Measurements from ENCODE around the gene FADS1. TPM values are rescaled to one million over a fixed set of nuclear protein-coding genes. Genes with fewer than 3 reads are reported as not detected.
A peak's percentile ranks its signal among the peaks of the same experiment; 100 is the strongest.

The FADS1 gene
- total RNA-seq, 1 donor from 2014 or later = 24.1 TPM

- no peaks in the 10 kb centered on the region for H3K36me3 ChIP-seq
- TF ChIP-seq CTCF (IDR thresholded peaks at IDR 0.05; ENCODE audit: borderline replicate concordance) = no peak
- H3K4me1 ChIP-seq = peaks cover 76% of the 10 kb centered on the region
- H3K9me3 ChIP-seq (replicated peaks) = no peaks in the 10 kb centered on the region
- no peak overlapping the region for H3K4me3 ChIP-seq
- H3K27ac ChIP-seq (replicated peaks) = peak overlapping the region; percentile 76
- no peaks in the 10 kb centered on the region for H3K27me3 ChIP-seq (ENCODE audit: low read depth)
- DNase-seq = no peak
- intact Hi-C loops (cut with micrococcal nuclease) = no loop called here
These were observed 16.7 kb upstream of the FADS1 start for GRCh38 chr11:61833471-61833870.

- peak; percentile 50 for DNase-seq
- Histone ChIP-seq H3K4me1 (peaks cover 83% of the 10 kb centered on the region), H3K9me3 (replicated peaks) (no peaks in the 10 kb centered on the region), H3K4me3 (no peak overlapping the region), H3K27me3 (ENCODE audit: low read depth) (no peaks in the 10 kb centered on the region), H3K36me3 (no peaks in the 10 kb centered on the region), H3K27ac (replicated peaks) (peak overlapping the region; percentile 76)
- intact Hi-C loops (cut with micrococcal nuclease) = no loop called here
- no peak for TF ChIP-seq CTCF (IDR thresholded peaks at IDR 0.05; ENCODE audit: borderline replicate concordance)
These were observed 16.0 kb upstream of the FADS1 start for GRCh38 chr11:61832754-61833153.

- no peaks in the 10 kb centered on the region for H3K9me3 ChIP-seq (replicated peaks)
These were observed 15.4 kb upstream of the FADS1 start for GRCh38 chr11:61832207-61832606.

GRCh38 chr11:61830237-61831105 lies 13.7 kb upstream of the FADS1 start:
- H3K36me3 ChIP-seq = no peaks in the 10 kb centered on the region
- peaks cover 86% of the 10 kb centered on the region for H3K4me1 ChIP-seq
- TF ChIP-seq CTCF (IDR thresholded peaks at IDR 0.05; ENCODE audit: borderline replicate concordance) = no peak
- H3K27ac ChIP-seq (replicated peaks) = peak overlapping the region; percentile 89
- H3K9me3 ChIP-seq (replicated peaks) = no peaks in the 10 kb centered on the region
- DNase-seq = no peak
- H3K27me3 ChIP-seq (ENCODE audit: low read depth) = no peaks in the 10 kb centered on the region
- intact Hi-C loops (cut with micrococcal nuclease) = no loop called here
- H3K4me3 ChIP-seq = no peak overlapping the region

More at GRCh38 chr11:61832207-61832606, 15.4 kb upstream of the FADS1 start:
- H3K4me1 ChIP-seq = peaks cover 89% of the 10 kb centered on the region
- no peaks in the 10 kb centered on the region for H3K36me3 ChIP-seq
- no peaks in the 10 kb centered on the region for H3K27me3 ChIP-seq (ENCODE audit: low read depth)
- TF ChIP-seq CTCF (IDR thresholded peaks at IDR 0.05; ENCODE audit: borderline replicate concordance) = no peak
- intact Hi-C loops (cut with micrococcal nuclease) = no loop called here
- DNase-seq = no peak
- H3K4me3 ChIP-seq = no peak overlapping the region
- peak overlapping the region; percentile 76 for H3K27ac ChIP-seq (replicated peaks)

GRCh38 chr11:61829806-61830205 lies 13.0 kb upstream of the FADS1 start:
- DNase-seq = no peak
- peaks cover 79% of the 10 kb centered on the region for H3K4me1 ChIP-seq
- no peaks in the 10 kb centered on the region for H3K9me3 ChIP-seq (replicated peaks)
- TF ChIP-seq CTCF (IDR thresholded peaks at IDR 0.05; ENCODE audit: borderline replicate concordance) = no peak
- peak overlapping the region; percentile 73 for H3K4me3 ChIP-seq
- H3K27ac ChIP-seq (replicated peaks) = peak overlapping the region; percentile 89
- intact Hi-C loops (cut with micrococcal nuclease) = no loop called here
- no peaks in the 10 kb centered on the region for H3K36me3 ChIP-seq
- H3K27me3 ChIP-seq (ENCODE audit: low read depth) = no peaks in the 10 kb centered on the region

Data from left ventricle myocardium inferior (tissue), 1 donor.